ENCODE data around the gene DIAPH3.
A peak's percentile ranks its signal among the peaks of the same experiment; 100 is the strongest.
"Not testable (repeated sequence)": the region's sequence is repeated elsewhere in the genome, so short reads cannot be mapped to it uniquely, and the experiment has no call there.

The DIAPH3 gene, protein sequence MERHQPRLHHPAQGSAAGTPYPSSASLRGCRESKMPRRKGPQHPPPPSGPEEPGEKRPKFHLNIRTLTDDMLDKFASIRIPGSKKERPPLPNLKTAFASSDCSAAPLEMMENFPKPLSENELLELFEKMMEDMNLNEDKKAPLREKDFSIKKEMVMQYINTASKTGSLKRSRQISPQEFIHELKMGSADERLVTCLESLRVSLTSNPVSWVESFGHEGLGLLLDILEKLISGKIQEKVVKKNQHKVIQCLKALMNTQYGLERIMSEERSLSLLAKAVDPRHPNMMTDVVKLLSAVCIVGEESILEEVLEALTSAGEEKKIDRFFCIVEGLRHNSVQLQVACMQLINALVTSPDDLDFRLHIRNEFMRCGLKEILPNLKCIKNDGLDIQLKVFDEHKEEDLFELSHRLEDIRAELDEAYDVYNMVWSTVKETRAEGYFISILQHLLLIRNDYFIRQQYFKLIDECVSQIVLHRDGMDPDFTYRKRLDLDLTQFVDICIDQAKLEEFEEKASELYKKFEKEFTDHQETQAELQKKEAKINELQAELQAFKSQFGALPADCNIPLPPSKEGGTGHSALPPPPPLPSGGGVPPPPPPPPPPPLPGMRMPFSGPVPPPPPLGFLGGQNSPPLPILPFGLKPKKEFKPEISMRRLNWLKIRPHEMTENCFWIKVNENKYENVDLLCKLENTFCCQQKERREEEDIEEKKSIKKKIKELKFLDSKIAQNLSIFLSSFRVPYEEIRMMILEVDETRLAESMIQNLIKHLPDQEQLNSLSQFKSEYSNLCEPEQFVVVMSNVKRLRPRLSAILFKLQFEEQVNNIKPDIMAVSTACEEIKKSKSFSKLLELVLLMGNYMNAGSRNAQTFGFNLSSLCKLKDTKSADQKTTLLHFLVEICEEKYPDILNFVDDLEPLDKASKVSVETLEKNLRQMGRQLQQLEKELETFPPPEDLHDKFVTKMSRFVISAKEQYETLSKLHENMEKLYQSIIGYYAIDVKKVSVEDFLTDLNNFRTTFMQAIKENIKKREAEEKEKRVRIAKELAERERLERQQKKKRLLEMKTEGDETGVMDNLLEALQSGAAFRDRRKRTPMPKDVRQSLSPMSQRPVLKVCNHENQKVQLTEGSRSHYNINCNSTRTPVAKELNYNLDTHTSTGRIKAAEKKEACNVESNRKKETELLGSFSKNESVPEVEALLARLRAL

DNA sequence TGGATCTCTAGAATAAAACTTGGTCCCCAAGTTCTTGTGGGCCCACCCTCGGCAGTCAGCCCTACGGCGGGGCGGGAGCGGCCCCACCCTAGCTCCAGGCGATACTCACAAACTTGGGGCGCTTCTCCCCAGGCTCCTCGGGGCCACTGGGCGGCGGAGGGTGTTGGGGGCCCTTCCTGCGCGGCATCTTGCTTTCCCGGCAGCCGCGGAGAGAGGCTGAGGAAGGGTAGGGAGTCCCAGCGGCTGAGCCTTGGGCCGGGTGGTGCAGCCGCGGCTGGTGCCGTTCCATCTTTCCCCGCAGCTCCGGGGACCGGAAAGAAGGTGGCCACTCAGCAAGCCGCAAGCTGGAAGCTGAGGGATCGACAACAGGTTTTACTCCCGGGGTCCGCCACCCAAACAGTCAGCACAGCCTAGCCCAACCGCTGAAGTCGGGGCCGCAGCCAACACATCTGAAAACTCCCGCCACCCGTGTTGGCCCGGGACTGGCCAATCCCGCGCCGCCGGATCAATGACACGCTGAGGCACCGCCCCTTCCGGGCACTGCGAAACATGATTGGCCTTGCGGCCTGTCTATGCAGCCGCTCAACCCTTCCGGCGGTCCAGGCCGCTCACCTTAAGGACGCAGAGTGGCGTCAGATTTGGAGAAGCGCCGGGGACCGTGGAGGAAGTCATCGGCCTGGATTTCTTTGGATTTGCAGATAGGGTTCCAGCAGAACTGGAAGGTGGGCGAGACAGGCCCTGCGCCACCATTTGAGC lies at the start of gene DIAPH3:
TSS of gene DIAPH3 (minus strand) at position 451 of the 756 bp plus-strand sequence. CDS start at position 289, 162 bp downstream.
- DNase-seq: peak; percentile 92

DNA sequence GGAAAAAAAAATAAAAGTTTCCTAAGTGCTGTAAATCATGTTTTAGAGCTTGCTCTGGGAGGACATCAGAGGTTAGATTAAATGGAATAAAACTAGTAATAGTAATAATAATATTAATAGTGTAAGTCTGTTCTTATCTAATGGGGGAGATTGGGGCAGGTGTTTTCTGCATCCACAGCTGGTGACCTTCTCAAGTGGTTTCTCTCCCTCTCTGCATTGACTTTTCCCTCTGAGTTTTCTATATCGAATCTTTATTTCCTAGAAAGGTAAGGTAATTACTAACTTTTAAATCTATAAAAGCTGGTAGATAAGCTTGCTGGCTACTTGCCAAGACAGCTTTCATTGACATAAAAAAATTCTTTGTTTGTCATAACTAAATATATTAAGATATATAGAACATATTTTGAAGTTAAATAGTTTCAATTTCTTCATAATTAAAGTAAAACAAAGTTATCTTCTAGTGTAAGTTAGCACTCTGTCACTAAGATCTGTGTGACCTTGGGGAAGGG lies 49.6 kb upstream of the DIAPH3 start:
- no peak for DNase-seq

DNA sequence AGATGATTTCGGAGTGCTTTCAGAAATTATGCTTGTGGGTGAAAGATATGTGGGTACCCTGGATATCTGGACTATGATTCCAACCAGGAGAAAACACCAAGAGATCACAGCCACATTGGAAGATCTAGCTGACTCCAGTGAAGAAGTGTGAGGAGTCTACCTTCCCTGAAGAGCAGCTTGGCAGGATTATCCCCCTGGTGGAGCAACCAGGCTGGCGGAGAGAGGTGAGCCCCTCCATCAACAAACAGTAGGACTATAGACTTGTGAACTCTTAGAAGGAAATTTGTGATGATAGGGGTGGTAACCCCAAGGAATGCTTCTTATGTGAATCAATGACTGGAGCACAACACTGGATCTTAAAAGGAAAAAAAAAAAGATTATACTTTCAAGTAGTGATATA lies 47.8 kb upstream of the DIAPH3 start:
- DNase-seq: no peak

DNA sequence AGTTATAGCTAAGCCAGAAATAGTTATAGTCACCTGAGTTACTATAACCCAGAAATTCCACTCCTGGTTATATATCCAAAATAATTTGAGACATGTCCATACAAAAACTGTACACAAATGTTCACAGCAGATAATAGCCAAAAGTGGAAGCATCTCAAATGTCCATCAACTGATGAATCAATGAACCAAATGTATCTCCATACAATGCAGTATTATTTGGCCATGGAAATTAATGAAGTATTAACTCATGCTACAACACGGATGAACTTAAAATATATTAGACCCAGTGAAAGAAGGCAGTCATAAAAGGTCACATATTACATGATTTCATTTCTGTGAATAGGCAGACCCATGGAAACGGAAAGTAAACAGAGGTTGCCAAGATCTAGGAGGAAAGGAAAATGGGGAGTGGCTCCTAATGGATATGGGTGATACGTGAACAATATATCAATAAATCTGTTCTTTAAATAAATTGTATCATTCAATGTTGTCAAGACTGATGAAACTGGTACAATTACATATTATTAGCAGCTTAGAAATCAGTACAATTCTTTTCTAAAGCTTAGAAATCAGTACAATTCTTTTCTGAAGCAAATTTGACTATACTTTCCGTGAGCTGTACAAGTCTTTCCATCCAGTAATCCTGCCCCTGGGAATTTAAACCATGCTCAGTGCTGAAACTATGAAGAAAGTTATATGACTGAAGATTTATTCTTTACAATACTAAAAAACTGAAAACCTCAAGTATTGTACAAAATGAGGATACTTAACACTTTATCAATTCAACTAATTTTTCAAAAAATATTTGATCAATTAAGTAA lies 47.0 kb upstream of the DIAPH3 start:
- DNase-seq: no peak

DNA sequence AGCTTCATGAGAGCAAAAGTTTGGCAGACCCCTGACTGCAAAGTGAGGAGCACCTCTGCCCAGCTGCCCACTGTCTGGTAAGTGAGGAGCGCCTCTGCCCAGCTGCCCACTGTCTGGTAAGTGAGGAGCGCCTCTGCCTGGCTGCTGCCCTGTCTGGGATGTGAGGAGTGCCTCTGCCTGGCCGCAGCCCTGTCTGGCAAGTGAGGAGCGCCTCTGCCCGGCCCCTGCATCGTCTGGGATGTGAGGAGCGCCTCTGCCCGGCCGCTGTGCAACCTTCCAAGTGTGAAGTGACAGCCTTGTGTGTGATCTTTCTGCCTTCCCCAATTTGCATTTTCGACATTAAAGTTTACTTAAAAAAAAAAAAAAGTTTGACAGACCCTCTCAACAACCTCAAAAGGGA lies 41.8 kb upstream of the DIAPH3 start:
- not testable (repeated sequence) for DNase-seq

DNA sequence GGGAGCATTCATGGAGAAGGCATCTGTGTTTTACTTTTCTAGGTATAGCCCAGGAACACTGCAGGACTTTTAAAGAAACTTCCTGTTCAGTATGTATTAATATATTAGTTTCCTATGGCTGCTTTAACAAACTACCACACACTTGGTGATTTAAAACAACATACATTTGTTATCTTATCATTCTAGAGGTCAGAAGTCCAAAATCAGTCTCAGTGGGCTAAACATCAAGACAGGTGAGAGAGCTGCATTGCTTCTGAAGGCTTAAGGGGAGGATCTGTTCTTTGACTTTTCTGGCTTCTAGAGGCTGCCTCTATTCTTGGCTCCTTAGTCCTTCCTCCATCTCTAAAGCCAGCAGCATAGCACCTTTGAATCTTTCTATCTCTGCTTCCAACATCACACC lies 37.6 kb upstream of the DIAPH3 start:
- DNase-seq: no peak

DNA sequence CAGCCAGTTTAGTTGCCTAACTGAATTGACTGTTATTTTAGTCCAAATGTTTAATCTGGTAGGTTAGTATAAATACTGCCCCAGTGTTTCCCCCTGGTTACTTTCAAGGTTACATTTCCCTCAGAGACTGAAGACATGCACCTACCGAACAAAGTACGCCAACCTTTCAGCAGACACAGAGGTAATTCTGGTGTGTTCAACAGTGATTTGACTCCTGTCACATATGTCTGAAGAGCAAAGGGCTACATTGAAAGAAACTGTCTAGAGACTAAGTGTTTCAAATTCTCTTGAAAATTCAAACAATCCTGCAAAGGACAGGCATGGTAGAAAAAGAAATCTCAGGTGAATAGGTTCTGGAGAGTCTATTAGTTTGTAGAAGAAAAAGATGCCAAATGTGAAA lies 32.2 kb upstream of the DIAPH3 start:
- not testable (repeated sequence) for DNase-seq

DNA sequence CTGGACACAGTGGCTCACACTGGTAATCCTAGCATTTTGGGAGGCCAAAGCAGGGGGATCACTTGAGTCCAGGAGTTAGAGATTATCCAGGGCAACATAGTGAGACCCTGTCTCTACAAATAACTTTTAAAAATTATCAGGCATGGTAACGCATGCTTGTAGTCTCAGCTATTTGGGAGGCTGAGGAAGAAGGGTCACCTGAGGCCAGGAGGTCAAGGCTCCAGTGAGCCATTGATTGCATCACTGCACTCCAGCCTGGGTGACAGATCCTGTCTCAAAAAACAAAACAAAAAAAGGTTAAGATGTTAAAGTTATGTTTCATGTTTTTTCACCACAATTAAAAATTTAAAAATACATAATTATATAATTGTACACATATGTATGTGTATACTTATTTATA lies 19.2 kb upstream of the DIAPH3 start:
- no peak for DNase-seq

DNA sequence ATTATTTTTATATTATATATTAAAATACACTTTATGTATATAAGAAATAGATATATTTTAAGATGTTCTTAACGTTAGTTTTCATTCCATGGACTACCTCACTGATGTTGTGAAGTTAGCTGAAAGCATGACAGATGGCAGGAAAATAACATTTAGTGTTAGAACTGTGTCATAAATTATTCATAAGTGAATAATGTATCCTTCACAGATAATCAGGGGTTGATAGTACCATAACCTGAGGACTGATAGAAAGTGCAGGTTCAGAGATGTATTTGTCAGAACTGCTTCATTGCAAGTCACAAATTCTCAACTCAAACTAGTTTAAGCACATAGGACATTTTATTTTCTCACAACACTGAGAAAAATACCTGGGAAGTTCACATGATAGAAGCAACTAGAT lies 14.6 kb upstream of the DIAPH3 start:
- no peak for DNase-seq

DNA sequence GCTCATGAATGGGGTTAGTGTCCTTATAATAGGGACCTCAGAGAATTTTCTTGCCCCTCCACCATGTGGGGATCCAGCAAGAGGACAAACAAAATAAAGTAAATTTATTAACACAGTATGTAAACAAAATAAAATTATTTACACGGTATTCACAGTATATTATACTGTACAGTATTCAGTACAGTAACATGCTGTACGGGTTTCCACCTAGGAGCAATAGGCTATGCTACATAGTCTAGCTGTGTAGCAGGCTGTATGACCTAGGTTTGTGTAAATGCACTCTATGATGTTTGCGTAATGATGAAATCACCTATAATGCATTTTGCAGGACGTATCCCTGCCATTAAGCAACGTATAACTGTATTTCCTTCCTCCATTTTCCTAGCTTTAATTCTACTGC lies 11.8 kb upstream of the DIAPH3 start:
- DNase-seq: no peak

DNA sequence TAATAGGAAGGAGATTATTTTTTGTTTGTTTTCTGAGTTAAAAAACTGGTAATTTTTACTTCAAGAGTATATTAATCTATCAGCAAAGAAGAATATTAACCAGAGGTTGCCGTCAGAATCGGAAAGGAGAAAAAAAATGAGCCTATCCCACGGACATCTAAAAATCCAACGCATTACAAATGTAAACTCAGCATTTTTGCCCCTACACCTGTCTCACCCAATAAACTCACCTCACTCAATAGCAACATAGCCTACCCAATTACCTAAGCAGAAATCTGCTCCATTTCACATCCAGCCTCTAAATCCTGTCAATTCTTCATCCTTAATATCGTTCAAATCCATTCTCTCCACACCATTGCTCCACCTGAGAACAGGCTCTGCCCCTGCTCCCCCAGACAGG lies 10.4 kb upstream of the DIAPH3 start:
- no peak for DNase-seq

DNA sequence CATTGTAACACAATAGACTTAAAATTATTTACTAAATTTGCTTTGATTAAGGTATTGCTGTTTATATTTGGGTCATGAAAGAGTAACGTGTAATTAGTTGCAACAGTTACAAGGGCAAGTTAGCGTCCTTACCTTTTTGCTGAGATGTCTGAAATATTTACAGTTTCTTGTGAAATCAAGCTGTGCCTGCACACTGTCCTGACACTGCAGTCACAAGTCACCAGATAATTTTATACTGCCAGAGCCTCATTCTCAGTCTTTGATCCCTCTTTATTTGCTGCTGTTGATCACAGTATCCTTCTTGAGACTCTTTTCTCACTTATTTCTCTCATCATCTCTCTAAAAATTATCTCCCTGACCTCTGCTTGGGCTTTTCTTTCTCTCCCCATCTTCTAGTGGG lies 8.4 kb upstream of the DIAPH3 start:
- no peak for DNase-seq

DNA sequence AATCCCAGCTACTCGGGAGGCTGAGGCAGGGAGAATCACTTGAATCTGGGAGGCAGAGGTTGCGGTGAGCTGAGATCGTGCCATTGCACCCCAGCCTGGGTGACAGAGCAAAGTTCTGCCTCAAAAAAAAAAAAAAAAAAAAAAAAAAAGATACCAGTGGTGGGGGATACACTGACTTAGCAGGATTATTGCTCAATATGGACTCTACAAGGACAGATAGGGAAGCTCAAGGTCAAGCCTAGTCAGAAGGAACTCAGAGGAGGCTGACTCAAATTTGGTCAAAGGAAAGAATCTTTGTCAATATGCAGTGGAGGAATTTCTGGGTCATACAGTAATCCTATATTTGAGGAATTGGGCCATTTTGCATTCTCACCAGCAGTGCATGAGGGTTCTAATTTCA lies 6.7 kb upstream of the DIAPH3 start:
- DNase-seq: no peak

DNA sequence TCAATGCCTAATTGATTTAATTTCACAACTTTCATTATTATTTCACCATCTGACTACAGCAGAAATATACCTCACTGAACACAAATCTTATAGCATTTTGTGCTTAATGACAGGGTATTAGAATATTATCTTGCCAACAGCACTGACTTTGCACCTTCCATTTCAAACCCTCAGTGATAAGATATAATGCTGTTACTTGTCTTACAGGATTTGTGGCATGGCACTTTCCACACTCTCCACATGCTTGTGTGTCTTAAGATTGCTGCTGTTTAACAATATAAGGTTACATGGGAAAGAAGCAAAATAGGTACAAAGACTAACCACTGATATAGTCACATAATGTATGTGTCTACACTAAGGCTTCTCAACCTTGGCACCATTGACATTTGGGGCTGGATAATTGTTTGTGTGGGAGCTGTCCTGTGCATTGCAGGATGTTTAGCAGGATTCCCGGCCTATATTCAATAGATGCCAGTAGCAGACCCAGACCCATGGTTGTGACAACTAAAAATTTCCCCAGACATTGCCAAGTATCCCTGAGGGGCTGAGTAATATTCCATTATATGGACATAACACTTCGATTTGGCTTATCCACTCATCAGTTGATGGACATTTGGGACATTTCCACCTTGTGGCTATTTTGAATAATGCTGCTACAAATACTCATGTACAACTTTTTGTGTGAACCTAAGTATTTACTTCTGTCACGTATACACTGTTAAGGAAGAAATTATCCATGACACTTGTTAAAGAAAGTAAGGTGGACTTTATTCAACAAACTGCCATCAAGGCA lies 5.7 kb upstream of the DIAPH3 start:
- no peak for DNase-seq

DNA sequence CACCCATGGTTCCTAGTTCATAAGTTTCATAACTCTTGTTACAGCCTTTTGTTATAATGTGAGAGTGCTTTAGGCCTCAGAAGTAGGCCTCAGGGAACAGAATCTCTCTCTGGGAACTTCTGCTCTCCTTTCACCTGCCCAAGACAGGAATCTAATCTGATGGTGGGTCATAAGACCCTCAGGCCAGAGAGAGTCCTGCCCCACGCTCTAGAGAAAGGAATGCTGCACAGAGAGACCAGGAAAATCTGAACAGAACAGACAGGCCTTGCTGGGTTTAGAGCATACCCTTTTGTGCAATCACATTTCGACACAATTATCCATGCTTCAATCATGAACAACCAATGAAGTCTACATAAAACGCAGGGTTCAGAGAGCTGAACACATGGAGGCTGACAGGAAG lies 3.4 kb upstream of the DIAPH3 start:
- no peak for DNase-seq

DNA sequence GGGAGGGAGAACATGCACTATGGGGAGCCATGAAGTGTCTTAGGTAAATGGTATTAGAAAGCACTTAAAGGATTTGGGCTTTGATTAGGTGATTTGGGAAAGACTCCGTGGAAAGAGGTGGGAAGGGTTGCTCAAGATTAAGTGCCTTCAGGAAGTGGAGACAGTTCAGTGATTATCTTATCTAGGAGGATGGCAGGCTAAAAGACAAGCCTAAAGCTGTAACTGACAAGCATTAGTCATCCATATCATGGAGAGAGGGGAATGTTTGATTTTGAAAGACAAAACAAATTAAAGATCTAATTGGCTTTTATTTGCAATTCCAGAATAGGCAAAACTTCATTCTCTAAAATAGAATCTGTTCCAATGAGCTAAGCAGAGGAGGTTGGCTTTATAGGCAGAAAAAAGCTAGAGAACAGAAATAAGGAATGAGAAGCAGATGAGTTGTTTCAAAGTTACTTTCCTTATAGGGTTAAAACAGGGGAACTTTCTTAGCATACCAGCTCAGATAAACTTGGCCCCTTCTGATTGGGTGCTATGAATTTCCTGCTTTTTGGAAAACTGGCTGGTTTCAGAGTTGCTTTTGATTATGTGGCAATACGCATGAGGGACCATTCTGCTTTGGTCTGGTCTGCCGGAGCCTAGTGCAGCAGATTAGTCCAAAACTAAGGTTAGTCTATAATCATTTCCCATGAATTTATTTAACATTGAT lies 1.8 kb upstream of the DIAPH3 start:
- DNase-seq: no peak

DNA sequence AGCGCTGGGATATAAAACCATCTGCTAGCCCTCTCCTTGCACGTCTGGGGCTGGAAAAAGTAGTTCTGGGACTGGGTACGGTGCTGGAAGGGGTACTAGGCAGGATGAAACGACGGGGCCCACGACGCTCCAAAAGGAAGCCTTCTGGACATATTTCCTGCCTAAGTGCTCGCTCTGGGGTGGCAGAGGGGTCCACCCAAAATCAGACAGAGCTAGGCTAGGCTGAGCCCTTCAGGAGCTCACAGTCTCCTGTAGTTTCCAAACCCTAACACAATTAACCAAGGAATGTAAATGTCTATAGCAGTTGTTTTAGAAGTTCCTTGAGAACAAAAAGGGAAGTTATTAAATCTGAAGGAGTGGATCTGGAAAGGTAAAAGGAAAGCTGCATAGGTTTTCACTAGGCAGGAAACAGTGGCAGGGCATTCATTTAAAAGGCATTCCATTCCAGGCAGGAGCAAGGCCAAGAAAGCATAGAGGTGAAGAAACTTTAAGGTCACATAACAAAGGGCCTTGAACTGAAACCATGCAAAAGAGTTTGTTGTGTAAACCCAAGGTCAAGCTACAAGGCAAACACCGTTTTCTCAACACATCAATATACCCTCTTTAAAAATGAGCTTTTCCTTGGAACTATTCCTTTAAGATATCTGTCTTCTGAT lies 634 bp upstream of the DIAPH3 start:
- no peak for DNase-seq

DNA sequence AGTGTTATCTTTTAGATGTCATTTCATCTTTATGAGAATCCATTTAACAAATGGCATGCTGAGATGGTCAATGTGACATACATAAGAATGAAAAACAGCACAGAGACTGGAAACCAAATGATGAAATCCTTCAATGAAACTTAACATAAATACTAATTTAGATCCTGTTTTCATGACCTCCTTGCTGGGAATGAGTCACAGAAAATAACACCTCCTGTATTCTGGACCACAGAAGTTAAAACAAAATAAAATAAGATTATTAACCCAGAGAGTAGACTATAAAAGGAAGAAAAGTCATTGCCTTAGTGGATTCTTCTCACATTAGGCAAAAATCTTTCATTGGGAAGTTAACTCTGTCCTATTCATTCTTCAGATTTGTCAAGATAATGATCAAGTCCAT lies 1.6 kb downstream of the DIAPH3 start:
- no peak for DNase-seq

DNA sequence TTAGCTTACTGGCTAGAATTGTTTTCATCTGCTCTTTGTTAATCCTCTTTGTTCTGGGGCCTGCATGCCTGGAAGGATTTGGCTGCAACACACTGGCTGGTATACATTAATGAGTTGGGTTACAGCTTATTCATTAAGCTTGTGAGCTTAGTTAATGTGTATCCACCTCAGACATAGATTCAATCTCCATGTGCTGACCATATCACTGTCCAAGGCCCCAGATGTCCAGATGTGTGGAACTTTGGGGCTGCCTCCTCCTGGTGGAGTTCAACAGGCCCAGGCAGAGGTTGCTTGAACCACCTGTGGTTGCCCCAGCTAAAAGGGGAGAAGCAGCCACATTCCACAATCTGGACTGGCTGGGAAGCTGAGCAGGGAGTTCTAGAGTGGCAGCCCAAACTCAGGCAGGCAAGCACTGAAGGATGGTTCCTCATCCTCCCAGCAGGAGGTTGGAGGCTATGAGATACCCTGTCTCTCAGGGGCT lies 5.4 kb downstream of the DIAPH3 start:
- no peak for DNase-seq

All from activated CD4-positive, alpha-beta T cell treated with anti-CD3 and anti-CD28 coated beads, Interleukin-2, amount 50 U/mL, for 1 hour (primary cell).